Osteoblast (primary cell): ENCODE data around the gene BRME1. TPM values are rescaled to one million over a fixed set of nuclear protein-coding genes. Genes with fewer than 3 reads are reported as not detected.

Experiments
- DNase-seq: peaks from one replicate; pipeline ENCODE4 v3.0.0; 2011; ENCODE audit warnings: low spot score, mixed read lengths; ENCODE audit not compliant: insufficient read length; ENCODE audit errors: missing footprints
- H2AFZ ChIP-seq: 2 replicates; pipeline ENCODE4 v1.6.0; 2011; ENCODE audit warnings: mild to moderate bottlenecking, low read length
- H3K27ac ChIP-seq: 2 replicates; pipeline ENCODE4 v1.5.1; 2011; ENCODE audit warnings: mild to moderate bottlenecking, low read depth, low read length, moderate library complexity
- H3K27me3 ChIP-seq: 2 replicates; pipeline ENCODE4 v1.6.0; 2012; ENCODE audit warnings: mild to moderate bottlenecking, control low read depth, inconsistent platforms, low read length, moderate library complexity; ENCODE audit not compliant: insufficient read depth
- H3K36me3 ChIP-seq: 2 replicates; pipeline ENCODE4 v1.5.1; 2011; ENCODE audit warnings: mild to moderate bottlenecking, low read length, control low read depth, moderate library complexity; ENCODE audit not compliant: insufficient read depth
- H3K4me1 ChIP-seq: 2 replicates; pipeline ENCODE4 v1.5.1; 2011; ENCODE audit warnings: mild to moderate bottlenecking, low read length, control low read depth, moderate library complexity; ENCODE audit not compliant: insufficient read depth
- H3K4me2 ChIP-seq: 2 replicates; pipeline ENCODE4 v1.6.0; 2011; ENCODE audit warnings: mild to moderate bottlenecking, low read length; ENCODE audit not compliant: insufficient read depth
- H3K4me3 ChIP-seq: fragments of 200-600 bp; sonication (generic); 3 replicates; pipeline ENCODE4 v1.5.1; 2012; ENCODE audit warnings: mild to moderate bottlenecking, low read length, inconsistent platforms; ENCODE audit not compliant: insufficient read depth
- H3K79me2 ChIP-seq: 2 replicates; pipeline ENCODE4 v1.6.0; 2012; ENCODE audit warnings: mild to moderate bottlenecking, low read length, control low read depth, inconsistent platforms; ENCODE audit not compliant: insufficient read depth
- H3K9me3 ChIP-seq: 2 replicates; pipeline ENCODE4 v1.5.1; 2011; ENCODE audit warnings: low read depth, low read length, control low read depth
- H4K20me1 ChIP-seq: 2 replicates; pipeline ENCODE4 v1.6.0; 2012; ENCODE audit warnings: mild to moderate bottlenecking, low read length, control low read depth; ENCODE audit not compliant: insufficient read depth
- CTCF ChIP-seq: IDR thresholded peaks from 2 replicates; pipeline ENCODE4 v1.5.1; 2011; ENCODE audit warnings: mild to moderate bottlenecking, low read depth, low read length, moderate library complexity; ENCODE audit errors: extremely low read depth
- total RNA-seq: library from RNA; depleted of rRNA; stranded (reverse); fragments of >200 nt; gene quantifications from 2 replicates; pipeline ENCODE4 v1.2.3, GENCODE V29; 2012

Gene BRME1
- total RNA-seq, 1 donor, result 0.72 TPM

- DNase-seq, result peak; percentile 11
- Histone ChIP-seq H3K9me3 (no peaks in the 10 kb centered on the region), H3K27me3 (no peaks in the 10 kb centered on the region), H3K79me2 (peaks cover under 1% of the 10 kb centered on the region), H4K20me1 (no peaks in the 10 kb centered on the region), H3K36me3 (no peaks in the 10 kb centered on the region), H3K4me1 (peaks cover 60% of the 10 kb centered on the region), H2AFZ (no peak overlapping the region), H3K4me2 (no peak overlapping the region), H3K4me3 (no peak overlapping the region), H3K27ac (peak overlapping the region; percentile 100)
- TF ChIP-seq CTCF, result no peak
These were observed 57.6 kb downstream of the BRME1 start for GRCh38 chr19:13848340-13848677.

- Histone ChIP-seq H3K27ac (peak overlapping the region; percentile 100), H2AFZ (no peak overlapping the region), H4K20me1 (no peaks in the 10 kb centered on the region), H3K4me2 (peak overlapping the region; percentile 88), H3K4me3 (peak overlapping the region; percentile 75), H3K36me3 (no peaks in the 10 kb centered on the region), H3K79me2 (peaks cover 5% of the 10 kb centered on the region), H3K27me3 (no peaks in the 10 kb centered on the region), H3K4me1 (peaks cover 58% of the 10 kb centered on the region), H3K9me3 (no peaks in the 10 kb centered on the region)
- no peak for TF ChIP-seq CTCF
- peak; percentile 99 for DNase-seq
These were observed 58.2 kb downstream of the BRME1 start for GRCh38 chr19:13847407-13848339.

- Histone ChIP-seq H3K36me3 (no peaks in the 10 kb centered on the region), H3K4me1 (peaks cover 49% of the 10 kb centered on the region), H3K27ac (peak overlapping the region; percentile 100), H3K9me3 (no peaks in the 10 kb centered on the region), H2AFZ (no peak overlapping the region), H3K79me2 (peaks cover 13% of the 10 kb centered on the region), H3K27me3 (no peaks in the 10 kb centered on the region), H3K4me2 (peak overlapping the region; percentile 88), H4K20me1 (peaks cover 2% of the 10 kb centered on the region), H3K4me3 (peak overlapping the region; percentile 75)
- DNase-seq, result peak; percentile 99
- no peak for TF ChIP-seq CTCF
These were observed 59.1 kb downstream of the BRME1 start for GRCh38 chr19:13846557-13847406.
